Cardiac muscle cell (in vitro differentiated cells and primary cell): ENCODE data around the gene FNIP1. TPM values are rescaled to one million over a fixed set of nuclear protein-coding genes. Genes with fewer than 3 reads are reported as not detected.
"Not testable (repeated sequence)": the region's sequence is repeated elsewhere in the genome, so short reads cannot be mapped to it uniquely, and the experiment has no call there.

Experiments used
- DNase-seq, 2 donors: peaks; one replicate each; pipeline versions ENCODE4 v3.0.0 to v3.0.0-alpha.2; 2010 to 2017; ENCODE audit warnings: low read depth in 1 of 2, low spot score in 1 of 2
- H3K27ac ChIP-seq: fragments of 200-600 bp; sonication (generic); 2 replicates; pipeline ENCODE4 v1.5.1; 2016
- H3K27me3 ChIP-seq: fragments of 200-600 bp; sonication (generic); 2 replicates; pipeline ENCODE4 v1.6.0; 2016; ENCODE audit warnings: control low read depth
- H3K36me3 ChIP-seq: fragments of 200-600 bp; sonication (generic); 2 replicates; pipeline ENCODE4 v1.5.1; 2016; ENCODE audit warnings: control low read depth
- H3K4me1 ChIP-seq: fragments of 200-600 bp; sonication (generic); 2 replicates; pipeline ENCODE4 v1.8.1; 2017; ENCODE audit warnings: low read depth, mild to moderate bottlenecking, mixed run types
- H3K4me3 ChIP-seq: fragments of 200-600 bp; sonication (generic); 2 replicates; pipeline ENCODE4 v1.5.1; 2016; ENCODE audit warnings: mild to moderate bottlenecking
- H3K9me3 ChIP-seq: fragments of 200-600 bp; sonication (generic); 2 replicates; pipeline ENCODE4 v1.5.1; 2017; ENCODE audit warnings: low read depth, mild to moderate bottlenecking, control low read depth
- CTCF ChIP-seq: IDR thresholded peaks from 2 replicates; pipeline ENCODE4 v1.5.1; 2012; ENCODE audit warnings: low read depth, mild to moderate bottlenecking, low read length
- polyA plus RNA-seq: library from polyadenylated mRNA; unstranded; fragments of >200 nt; fragmentation: Nextera tagmentation; extraction: Ambion mirVana; gene quantifications from 2 replicates; pipeline ENCODE4 v1.2.1, GENCODE V29; 2016
- total RNA-seq: library from RNA; depleted of rRNA; stranded (reverse); fragments of >200 nt; gene quantifications from 2 replicates; pipeline ENCODE4 v1.2.3, GENCODE V29; 2016

FNIP1 gene
- total RNA-seq: 13.6 and 24.4 TPM in 2 replicates
- 10.1 and 16.3 TPM in 2 replicates for polyA plus RNA-seq

- Histone ChIP-seq H3K9me3 (no peaks in the 10 kb centered on the region), H3K27me3 (no peaks in the 10 kb centered on the region), H3K4me3 (peak within 1 kb of the TSS; percentile 65), H3K4me1 (no peaks in the 10 kb centered on the region), H3K27ac (peak within 1 kb of the TSS; percentile 98), H3K36me3 (no peaks in the 10 kb centered on the region)
- peak; percentile 98 to 99 for DNase-seq
- peak; percentile 2 for TF ChIP-seq CTCF
Observed at GRCh38 chr5:131796793-131797693, at the start of gene FNIP1. Gene FNIP1 (minus strand): TSS chr5:131797017. CDS start chr5:131796921, 96 bp downstream.

GRCh38 chr5:131846536-131846935, 49.7 kb upstream of the FNIP1 start:
- Histone ChIP-seq H3K4me1 (no peaks in the 10 kb centered on the region), H3K27me3 (no peaks in the 10 kb centered on the region), H3K36me3 (no peaks in the 10 kb centered on the region), H3K4me3 (no peak overlapping the region), H3K27ac (no peak overlapping the region), H3K9me3 (no peaks in the 10 kb centered on the region)
- DNase-seq: no peak
- no peak for TF ChIP-seq CTCF

- Histone ChIP-seq H3K4me1 (no peaks in the 10 kb centered on the region), H3K27ac (no peak overlapping the region), H3K4me3 (no peak overlapping the region), H3K9me3 (no peaks in the 10 kb centered on the region), H3K27me3 (no peaks in the 10 kb centered on the region), H3K36me3 (no peaks in the 10 kb centered on the region)
- TF ChIP-seq CTCF: no peak
- no peak for DNase-seq
Observed at GRCh38 chr5:131845828-131846227, 49.0 kb upstream of the FNIP1 start.

- H3K36me3 ChIP-seq, H3K4me1 ChIP-seq, H3K4me3 ChIP-seq, H3K27ac ChIP-seq, H3K27me3 ChIP-seq, H3K9me3 ChIP-seq, DNase-seq: not testable (repeated sequence)
Observed at GRCh38 chr5:131842971-131843370, 46.2 kb upstream of the FNIP1 start.

- DNase-seq, H3K36me3 ChIP-seq, H3K27ac ChIP-seq, H3K4me3 ChIP-seq, H3K9me3 ChIP-seq, H3K4me1 ChIP-seq, H3K27me3 ChIP-seq: not testable (repeated sequence)
Observed at GRCh38 chr5:131832702-131833101, 35.9 kb upstream of the FNIP1 start.

- no peak overlapping the region for H3K27ac ChIP-seq
- DNase-seq: peak in 1 of 2 donors; percentile 1
- peaks cover 15% of the 10 kb centered on the region for H3K4me1 ChIP-seq
- no peak for TF ChIP-seq CTCF
- no peaks in the 10 kb centered on the region for H3K9me3 ChIP-seq
- no peak overlapping the region for H3K4me3 ChIP-seq
- H3K36me3 ChIP-seq: no peaks in the 10 kb centered on the region
- H3K27me3 ChIP-seq: no peaks in the 10 kb centered on the region
Observed at GRCh38 chr5:131825404-131826013, 28.7 kb upstream of the FNIP1 start.
